GM12873 (cell line): ENCODE results near the gene DNAJB6.

Experiments
- TF ChIP-seq, protein P1 (sequence below): IDR thresholded peaks from 2 replicates; pipeline ENCODE4 v1.5.1; 2012; ENCODE audit warnings: low read depth, mild to moderate bottlenecking, moderate library complexity, low read length, control low read depth; ENCODE audit not compliant: insufficient read depth; ENCODE audit errors: missing control alignments

DNAJB6 gene

DNA sequence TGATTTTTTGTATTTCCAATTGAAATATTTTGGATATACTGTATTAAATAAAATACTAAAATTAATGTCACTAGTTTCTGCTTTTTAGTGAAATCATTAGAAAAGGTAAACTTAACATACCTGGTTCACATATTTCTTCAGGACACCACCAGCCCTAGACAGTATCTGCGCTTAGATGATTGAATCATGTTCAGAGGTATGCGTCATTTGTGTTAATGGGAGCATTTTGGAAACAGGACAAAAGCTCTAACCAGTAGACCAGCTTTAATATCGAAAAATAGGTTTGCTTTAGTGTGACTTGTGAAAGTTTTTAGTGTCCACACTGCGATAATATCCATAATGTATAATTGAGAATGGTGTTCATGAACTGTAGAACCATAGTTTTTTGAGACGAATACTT is 47.1 kb downstream of the DNAJB6 start:
- TF ChIP-seq, protein P1, sequence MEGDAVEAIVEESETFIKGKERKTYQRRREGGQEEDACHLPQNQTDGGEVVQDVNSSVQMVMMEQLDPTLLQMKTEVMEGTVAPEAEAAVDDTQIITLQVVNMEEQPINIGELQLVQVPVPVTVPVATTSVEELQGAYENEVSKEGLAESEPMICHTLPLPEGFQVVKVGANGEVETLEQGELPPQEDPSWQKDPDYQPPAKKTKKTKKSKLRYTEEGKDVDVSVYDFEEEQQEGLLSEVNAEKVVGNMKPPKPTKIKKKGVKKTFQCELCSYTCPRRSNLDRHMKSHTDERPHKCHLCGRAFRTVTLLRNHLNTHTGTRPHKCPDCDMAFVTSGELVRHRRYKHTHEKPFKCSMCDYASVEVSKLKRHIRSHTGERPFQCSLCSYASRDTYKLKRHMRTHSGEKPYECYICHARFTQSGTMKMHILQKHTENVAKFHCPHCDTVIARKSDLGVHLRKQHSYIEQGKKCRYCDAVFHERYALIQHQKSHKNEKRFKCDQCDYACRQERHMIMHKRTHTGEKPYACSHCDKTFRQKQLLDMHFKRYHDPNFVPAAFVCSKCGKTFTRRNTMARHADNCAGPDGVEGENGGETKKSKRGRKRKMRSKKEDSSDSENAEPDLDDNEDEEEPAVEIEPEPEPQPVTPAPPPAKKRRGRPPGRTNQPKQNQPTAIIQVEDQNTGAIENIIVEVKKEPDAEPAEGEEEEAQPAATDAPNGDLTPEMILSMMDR = no peak

DNA sequence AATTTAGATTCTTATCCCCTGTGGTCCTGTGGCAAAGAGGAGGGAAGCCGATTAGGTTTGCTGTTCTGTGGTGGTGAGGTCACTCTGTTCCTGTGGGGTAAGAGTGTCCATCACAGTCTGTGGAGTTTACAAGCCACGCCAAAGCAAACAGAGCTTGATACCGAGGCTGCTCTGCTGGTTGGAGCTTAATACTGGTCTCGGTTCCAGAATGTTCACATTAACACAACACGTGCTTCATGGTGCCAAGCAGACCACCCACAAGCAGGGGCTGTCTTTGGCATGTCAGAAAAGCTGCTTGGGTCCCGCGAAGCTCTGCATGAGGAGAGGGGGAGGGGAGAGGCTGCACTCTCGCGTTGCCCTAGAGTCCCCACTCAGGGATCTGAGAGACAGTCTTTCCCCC is 47.5 kb downstream of the DNAJB6 start:
- TF ChIP-seq, protein P1 = no peak

DNA sequence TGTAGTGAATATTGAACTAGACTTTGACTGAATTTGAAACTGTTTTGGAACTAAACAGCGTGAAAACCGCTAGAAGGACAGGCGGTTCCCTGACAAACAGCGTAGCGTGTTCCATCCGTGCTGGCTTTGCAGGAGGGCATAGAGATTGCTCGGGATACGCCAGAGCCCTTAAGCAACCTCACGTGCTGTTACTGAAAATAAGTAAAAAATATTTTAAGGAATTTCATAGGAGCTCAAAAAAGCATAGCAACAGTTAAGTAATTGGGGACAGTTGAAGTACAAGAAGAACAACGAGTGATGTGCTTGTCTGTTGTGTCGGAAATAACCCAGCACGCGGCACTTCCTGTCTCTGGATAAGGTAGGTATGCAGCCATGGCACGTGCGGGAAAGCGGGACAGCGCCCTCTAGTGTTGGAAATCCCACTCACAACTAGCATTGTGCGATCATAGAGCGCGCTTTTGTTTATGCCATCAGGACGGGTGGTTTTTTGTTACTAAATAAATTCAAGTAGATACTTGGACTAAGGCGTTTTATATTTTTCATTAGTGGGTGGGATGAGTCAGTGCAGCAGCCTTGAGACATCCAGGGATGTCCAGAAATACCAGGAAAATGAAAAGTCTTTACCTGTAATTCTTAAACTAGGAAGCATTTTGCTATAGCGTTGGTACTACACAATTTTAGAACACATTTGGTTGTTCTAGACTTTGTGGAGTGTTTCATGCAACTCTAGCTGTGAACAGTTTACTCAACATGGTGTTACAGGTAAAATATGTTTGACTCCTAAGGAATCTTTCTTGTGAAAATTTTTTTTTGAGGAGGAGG is 50.4 kb downstream of the DNAJB6 start:
- TF ChIP-seq, protein P1 = peak; percentile 93

DNA sequence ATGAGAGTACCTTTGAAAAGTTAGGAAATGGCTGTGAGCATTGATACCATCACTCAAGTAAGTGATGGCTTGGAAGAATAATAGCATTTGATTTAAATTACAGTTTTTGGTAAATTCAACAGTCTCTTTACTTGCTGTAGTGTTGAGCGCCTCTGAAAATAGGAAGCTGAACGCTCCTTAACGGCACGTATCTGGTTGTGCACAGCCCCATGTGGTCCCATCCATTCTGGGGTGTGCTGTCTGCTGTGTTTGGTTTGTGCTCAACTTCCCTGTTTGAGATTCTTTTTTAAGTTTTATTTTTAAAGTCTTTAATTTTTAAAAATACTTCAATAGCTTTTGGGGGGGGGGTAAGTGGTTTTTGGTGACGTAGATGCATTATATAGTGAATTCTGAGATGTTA is 51.5 kb downstream of the DNAJB6 start:
- TF ChIP-seq, protein P1 = no peak

DNA sequence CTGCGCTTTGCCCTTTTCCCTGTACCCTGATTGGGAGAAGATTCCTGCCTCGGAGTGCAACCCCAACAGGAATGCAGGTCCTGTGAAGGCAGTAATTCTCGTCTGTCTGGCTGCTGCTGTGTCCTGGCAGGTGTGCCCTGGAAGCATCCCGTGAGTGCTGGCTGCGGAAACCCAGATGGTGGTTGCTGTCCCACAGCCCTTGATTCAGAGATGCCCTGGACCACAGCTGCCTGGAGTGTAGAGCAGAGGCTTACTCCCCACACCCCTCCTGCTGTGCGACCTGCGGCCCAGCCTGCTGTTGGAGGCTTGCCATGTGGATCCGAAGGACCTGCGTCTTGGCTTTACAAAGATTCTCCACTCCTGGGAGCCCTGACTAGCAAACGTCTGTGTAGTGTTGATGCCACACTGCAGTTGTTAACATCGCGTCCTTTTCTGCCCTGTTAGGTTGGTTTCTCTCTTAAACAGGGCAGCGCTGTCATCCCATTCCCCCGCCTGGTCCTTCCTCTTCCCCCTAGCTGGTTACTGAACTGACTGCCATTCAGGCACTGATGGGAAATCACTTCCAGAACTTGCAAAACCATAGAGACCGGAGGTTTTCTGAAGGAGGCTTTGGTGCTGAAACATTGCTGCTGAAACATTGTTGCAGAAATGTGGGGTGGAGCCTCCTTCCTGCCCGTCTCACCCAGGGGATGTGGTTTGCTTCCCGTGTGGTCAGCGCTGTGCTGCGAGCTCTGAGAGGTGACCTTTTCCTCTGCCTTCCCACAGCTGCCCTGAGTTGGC is 53.3 kb downstream of the DNAJB6 start:
- TF ChIP-seq, protein P1 = no peak

DNA sequence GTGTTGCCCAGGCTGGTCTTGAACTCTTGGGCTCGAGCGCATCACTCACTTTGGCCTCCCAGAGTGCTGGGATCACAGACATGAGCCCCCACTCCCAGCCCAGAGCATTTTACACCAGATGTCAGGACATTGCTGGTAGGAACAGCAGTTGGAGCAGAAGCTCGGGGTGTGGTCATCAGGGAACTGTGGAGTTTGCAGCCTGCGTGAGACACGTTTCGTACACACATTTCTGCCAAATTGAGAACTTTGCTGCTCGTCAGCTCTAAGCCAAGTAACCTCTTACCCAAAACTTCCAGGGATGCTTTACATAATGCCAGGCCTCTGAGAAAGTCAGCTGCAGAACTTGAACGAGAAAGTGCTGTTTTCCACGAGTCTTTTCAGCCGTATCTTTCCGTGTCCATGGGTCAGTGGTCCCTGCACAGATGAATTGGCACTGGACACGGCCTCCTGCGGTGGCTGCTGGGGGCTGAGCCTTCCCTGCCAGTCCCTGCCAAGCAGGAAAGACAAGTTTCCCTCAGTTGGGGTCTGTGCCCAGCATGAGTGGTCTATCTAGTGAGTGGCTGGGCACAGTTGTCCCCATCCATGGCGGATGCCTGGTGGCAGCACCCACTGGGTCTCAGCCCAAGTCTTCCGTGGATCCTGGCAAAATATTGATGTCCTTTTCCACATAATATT is 54.4 kb downstream of the DNAJB6 start:
- TF ChIP-seq, protein P1 = no peak
